GM19397 (cell line): ENCODE results near the gene ZBTB7A.

Source experiments
- ATAC-seq: cut with Tn5 transposase; IDR thresholded peaks from one replicate; pipeline ENCODE4 v1.9.1; 2021; ENCODE audit warnings: mild to moderate bottlenecking, moderate library complexity; ENCODE audit not compliant: unreplicated experiment

The ZBTB7A gene

GRCh38 chr19:4066682-4067395 lies at the start of gene ZBTB7A:
ZBTB7A (minus strand) TSS chr19:4066899; CDS start chr19:4055232, 11,667 bp downstream.
- ATAC-seq, result no peak

- ATAC-seq, result no peak
These were observed 49.2 kb upstream of the ZBTB7A start for GRCh38 chr19:4115818-4116385.

- ATAC-seq, result peak; percentile 72
These were observed 48.5 kb upstream of the ZBTB7A start for GRCh38 chr19:4115050-4115817.

GRCh38 chr19:4114181-4114580 lies 47.5 kb upstream of the ZBTB7A start:
- ATAC-seq, result no peak

- ATAC-seq, result no peak
These were observed 46.8 kb upstream of the ZBTB7A start for GRCh38 chr19:4113398-4114088.

- no peak for ATAC-seq
These were observed 45.7 kb upstream of the ZBTB7A start for GRCh38 chr19:4112367-4112766.

GRCh38 chr19:4109626-4109945 lies 42.9 kb upstream of the ZBTB7A start:
- no peak for ATAC-seq

GRCh38 chr19:4108767-4109625 lies 42.3 kb upstream of the ZBTB7A start:
- ATAC-seq, result peak; percentile 53

GRCh38 chr19:4103080-4103433 lies 36.4 kb upstream of the ZBTB7A start:
- no peak for ATAC-seq

- no peak for ATAC-seq
These were observed 35.8 kb upstream of the ZBTB7A start for GRCh38 chr19:4102339-4103079.

- ATAC-seq, result no peak
These were observed 34.7 kb upstream of the ZBTB7A start for GRCh38 chr19:4101496-4101770.

- ATAC-seq, result no peak
These were observed 34.2 kb upstream of the ZBTB7A start for GRCh38 chr19:4100647-4101495.

- ATAC-seq, result no peak
These were observed 32.5 kb upstream of the ZBTB7A start for GRCh38 chr19:4099041-4099764.

- no peak for ATAC-seq
These were observed 31.8 kb upstream of the ZBTB7A start for GRCh38 chr19:4098493-4098892.

- ATAC-seq, result no peak
These were observed 30.8 kb upstream of the ZBTB7A start for GRCh38 chr19:4097501-4097900.

GRCh38 chr19:4096049-4096892 lies 29.6 kb upstream of the ZBTB7A start:
- ATAC-seq, result no peak

GRCh38 chr19:4095488-4095844 lies 28.8 kb upstream of the ZBTB7A start:
- ATAC-seq, result no peak
